Measurements from ENCODE around the gene SMG9. TPM values are rescaled to one million over a fixed set of nuclear protein-coding genes. Genes with fewer than 3 reads are reported as not detected.

The SMG9 gene
- total RNA-seq, 1 experiment from 2014 or later: 90.6 TPM

DNA sequence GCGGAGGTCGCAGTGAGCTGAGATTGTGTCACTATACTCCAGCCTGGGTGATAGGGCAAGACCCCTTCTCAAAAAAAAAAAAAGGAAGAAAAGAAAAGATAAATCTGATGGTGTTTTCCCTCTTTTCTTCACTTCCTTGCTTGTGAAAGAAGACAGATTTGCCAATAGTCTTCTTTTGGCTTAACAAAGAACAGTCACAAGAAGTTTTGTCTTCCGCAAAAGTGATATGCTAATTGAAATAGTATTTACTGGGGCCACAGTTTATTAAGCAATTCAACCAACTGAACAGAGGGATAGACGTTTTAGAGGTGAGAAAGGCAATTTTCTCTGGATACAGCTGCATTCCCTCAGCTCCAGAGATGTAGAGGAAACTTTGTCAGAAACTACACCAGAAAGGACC is 61.9 kb downstream of the SMG9 start:
- peaks cover 15% of the 10 kb centered on the region for H3K9me3 ChIP-seq (ENCODE audit: low read depth, low read length, poor library complexity, severe bottlenecking)
- no peak for DNase-seq (ENCODE audit: low spot score)
- H3K4me3 ChIP-seq (ENCODE audit: low read depth, low read length, poor library complexity, severe bottlenecking): no peak overlapping the region
- no peak for TF ChIP-seq EZH2 (IDR thresholded peaks at IDR 0.05; ENCODE audit: borderline replicate concordance, low read depth, low read length, poor library complexity, severe bottlenecking)
- TF ChIP-seq, protein P1, sequence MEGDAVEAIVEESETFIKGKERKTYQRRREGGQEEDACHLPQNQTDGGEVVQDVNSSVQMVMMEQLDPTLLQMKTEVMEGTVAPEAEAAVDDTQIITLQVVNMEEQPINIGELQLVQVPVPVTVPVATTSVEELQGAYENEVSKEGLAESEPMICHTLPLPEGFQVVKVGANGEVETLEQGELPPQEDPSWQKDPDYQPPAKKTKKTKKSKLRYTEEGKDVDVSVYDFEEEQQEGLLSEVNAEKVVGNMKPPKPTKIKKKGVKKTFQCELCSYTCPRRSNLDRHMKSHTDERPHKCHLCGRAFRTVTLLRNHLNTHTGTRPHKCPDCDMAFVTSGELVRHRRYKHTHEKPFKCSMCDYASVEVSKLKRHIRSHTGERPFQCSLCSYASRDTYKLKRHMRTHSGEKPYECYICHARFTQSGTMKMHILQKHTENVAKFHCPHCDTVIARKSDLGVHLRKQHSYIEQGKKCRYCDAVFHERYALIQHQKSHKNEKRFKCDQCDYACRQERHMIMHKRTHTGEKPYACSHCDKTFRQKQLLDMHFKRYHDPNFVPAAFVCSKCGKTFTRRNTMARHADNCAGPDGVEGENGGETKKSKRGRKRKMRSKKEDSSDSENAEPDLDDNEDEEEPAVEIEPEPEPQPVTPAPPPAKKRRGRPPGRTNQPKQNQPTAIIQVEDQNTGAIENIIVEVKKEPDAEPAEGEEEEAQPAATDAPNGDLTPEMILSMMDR (conservative IDR thresholded peaks at IDR 0.05; ENCODE audit: low read depth, low read length): no peak
- no peaks in the 10 kb centered on the region for H3K4me1 ChIP-seq (ENCODE audit: insufficient read depth, low read length, poor library complexity, severe bottlenecking)
- no TSS peak for BruUV-seq (replicated peaks)
- no peaks in the 10 kb centered on the region for H3K36me3 ChIP-seq (ENCODE audit: insufficient read depth, low read length, poor library complexity, severe bottlenecking)
- no peak overlapping the region for H3K27ac ChIP-seq (ENCODE audit: low read depth, low read length, poor library complexity, severe bottlenecking)
- POLR2A ChIA-PET (ENCODE audit: low non-redundant PET): no interaction called here
- H3K27me3 ChIP-seq (replicated peaks; ENCODE audit: insufficient read depth, low read depth, low read length, poor library complexity): no peaks in the 10 kb centered on the region
- CTCF ChIA-PET: interaction anchor here (0.8 kb wide), 1 partner anchor 52 kb away, joined by 3 read pairs; no protein-coding TSS in a partner anchor
- intact Hi-C loops (cut with micrococcal nuclease; ENCODE audit: unreplicated experiment): no loop called here

DNA sequence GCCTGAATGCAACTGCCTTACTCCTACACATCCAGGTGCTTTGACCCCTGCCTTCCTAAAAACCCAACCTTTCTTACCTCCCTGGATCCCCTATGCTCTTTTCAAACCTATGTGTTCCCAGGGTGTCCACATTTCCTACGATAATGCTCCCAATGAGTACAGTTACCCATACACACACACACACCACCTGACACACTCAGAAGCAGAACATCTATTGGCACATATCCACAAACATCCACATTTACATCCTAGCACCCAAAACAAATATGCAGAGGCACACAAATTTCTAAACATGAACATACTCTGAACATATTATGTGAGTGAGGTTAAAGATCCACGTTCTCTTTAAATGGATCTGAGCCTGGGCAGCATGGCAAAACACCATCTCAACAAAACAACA is 62.4 kb downstream of the SMG9 start:
- TF ChIP-seq, protein P1 (conservative IDR thresholded peaks at IDR 0.05; ENCODE audit: low read depth, low read length): no peak
- TF ChIP-seq EZH2 (IDR thresholded peaks at IDR 0.05; ENCODE audit: borderline replicate concordance, low read depth, low read length, poor library complexity, severe bottlenecking): no peak
- Histone ChIP-seq H3K4me3 (ENCODE audit: low read depth, low read length, poor library complexity, severe bottlenecking) (no peak overlapping the region), H3K27me3 (replicated peaks; ENCODE audit: insufficient read depth, low read depth, low read length, poor library complexity) (no peaks in the 10 kb centered on the region), H3K9me3 (ENCODE audit: low read depth, low read length, poor library complexity, severe bottlenecking) (peaks cover 15% of the 10 kb centered on the region), H3K36me3 (ENCODE audit: insufficient read depth, low read length, poor library complexity, severe bottlenecking) (no peaks in the 10 kb centered on the region), H3K4me1 (ENCODE audit: insufficient read depth, low read length, poor library complexity, severe bottlenecking) (no peaks in the 10 kb centered on the region), H3K27ac (ENCODE audit: low read depth, low read length, poor library complexity, severe bottlenecking) (no peak overlapping the region)
- ChIA-PET CTCF (interaction anchor here (0.8 kb wide), 1 partner anchor 53 kb away, joined by 3 read pairs; no protein-coding TSS in a partner anchor), POLR2A (ENCODE audit: low non-redundant PET) (no interaction called here)
- BruUV-seq (replicated peaks): no TSS peak
- intact Hi-C loops (cut with micrococcal nuclease; ENCODE audit: unreplicated experiment): no loop called here
- DNase-seq (ENCODE audit: low spot score): no peak

DNA sequence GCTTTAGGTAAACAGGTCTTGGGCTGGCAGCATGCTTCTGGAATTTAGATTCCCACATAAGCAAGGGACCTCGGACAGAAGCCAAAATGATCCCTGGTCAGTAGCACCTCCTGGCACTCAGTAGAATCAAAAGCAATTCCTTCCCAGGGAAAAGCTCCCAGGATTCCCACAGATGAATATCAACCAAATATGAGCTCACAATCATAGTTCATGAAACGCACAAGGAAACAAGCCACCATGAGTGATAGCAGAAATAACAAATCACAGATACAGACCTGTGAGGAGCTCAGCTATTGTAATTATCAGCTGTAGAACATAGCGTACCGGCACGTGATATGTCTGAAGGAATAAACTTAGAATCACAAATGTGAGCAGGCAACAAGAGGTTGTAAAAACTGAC is 63.0 kb downstream of the SMG9 start:
- Histone ChIP-seq H3K4me3 (ENCODE audit: low read depth, low read length, poor library complexity, severe bottlenecking) (no peak overlapping the region), H3K27me3 (replicated peaks; ENCODE audit: insufficient read depth, low read depth, low read length, poor library complexity) (no peaks in the 10 kb centered on the region), H3K36me3 (ENCODE audit: insufficient read depth, low read length, poor library complexity, severe bottlenecking) (no peaks in the 10 kb centered on the region), H3K4me1 (ENCODE audit: insufficient read depth, low read length, poor library complexity, severe bottlenecking) (no peaks in the 10 kb centered on the region), H3K27ac (ENCODE audit: low read depth, low read length, poor library complexity, severe bottlenecking) (no peak overlapping the region), H3K9me3 (ENCODE audit: low read depth, low read length, poor library complexity, severe bottlenecking) (peaks cover 15% of the 10 kb centered on the region)
- no TSS peak for BruUV-seq (replicated peaks)
- intact Hi-C loops (cut with micrococcal nuclease; ENCODE audit: unreplicated experiment): no loop called here
- ChIA-PET POLR2A (ENCODE audit: low non-redundant PET) (no interaction called here), CTCF (no interaction called here)
- TF ChIP-seq EZH2 (IDR thresholded peaks at IDR 0.05; ENCODE audit: borderline replicate concordance, low read depth, low read length, poor library complexity, severe bottlenecking): no peak
- TF ChIP-seq, protein P1 (conservative IDR thresholded peaks at IDR 0.05; ENCODE audit: low read depth, low read length): no peak
- DNase-seq (ENCODE audit: low spot score): no peak
